GM18499 (cell line): Measurements from ENCODE around the gene ALDH4A1.

Source experiments
- ATAC-seq: cut with Tn5 transposase; IDR thresholded peaks from one replicate; pipeline ENCODE4 v1.9.1; 2021; ENCODE audit warnings: moderate number of reproducible peaks; ENCODE audit not compliant: insufficient read depth, unreplicated experiment

ALDH4A1 gene

GRCh38 chr1:18902523-18903290, at the start of gene ALDH4A1:
Gene ALDH4A1, minus strand, starts transcription at chr1:18902555. Its CDS starts 32 bp downstream, at chr1:18902523.
- peak; percentile 74 for ATAC-seq

GRCh38 chr1:18951818-18952391, 49.5 kb upstream of the ALDH4A1 start:
- ATAC-seq: no peak

GRCh38 chr1:18951416-18951815, 49.1 kb upstream of the ALDH4A1 start:
- ATAC-seq: no peak

GRCh38 chr1:18950401-18951026, 48.2 kb upstream of the ALDH4A1 start:
- ATAC-seq: no peak

- no peak for ATAC-seq
These were observed 47.5 kb upstream of the ALDH4A1 start for GRCh38 chr1:18949686-18950400.

- ATAC-seq: no peak
These were observed 46.7 kb upstream of the ALDH4A1 start for GRCh38 chr1:18948913-18949685.

- ATAC-seq: no peak
These were observed 45.9 kb upstream of the ALDH4A1 start for GRCh38 chr1:18948048-18948912.

GRCh38 chr1:18947570-18947969, 45.2 kb upstream of the ALDH4A1 start:
- no peak for ATAC-seq

GRCh38 chr1:18946550-18947381, 44.4 kb upstream of the ALDH4A1 start:
- ATAC-seq: no peak

- no peak for ATAC-seq
These were observed 43.1 kb upstream of the ALDH4A1 start for GRCh38 chr1:18945401-18945849.

GRCh38 chr1:18944810-18945209, 42.5 kb upstream of the ALDH4A1 start:
- no peak for ATAC-seq

- ATAC-seq: no peak
These were observed 41.7 kb upstream of the ALDH4A1 start for GRCh38 chr1:18943914-18944572.

GRCh38 chr1:18943162-18943561, 40.8 kb upstream of the ALDH4A1 start:
- ATAC-seq: no peak

GRCh38 chr1:18942340-18942739, 40.0 kb upstream of the ALDH4A1 start:
- no peak for ATAC-seq

- ATAC-seq: no peak
These were observed 39.1 kb upstream of the ALDH4A1 start for GRCh38 chr1:18941221-18942141.

- ATAC-seq: no peak
These were observed 38.1 kb upstream of the ALDH4A1 start for GRCh38 chr1:18940303-18941020.
